ENCODE results near the gene CCR5AS.

Gene CCR5AS

GRCh38 chr3:46380471-46381221 lies 26.2 kb downstream of the CCR5AS start:
- no peak for DNase-seq (ENCODE audit: low read depth in 2 of 2)

- peak in 1 of 2 donors; percentile 45 for DNase-seq (ENCODE audit: low read depth in 2 of 2)
Measured at GRCh38 chr3:46378426-46378942, 28.4 kb downstream of the CCR5AS start.

GRCh38 chr3:46375814-46376213 lies 31.1 kb downstream of the CCR5AS start:
- DNase-seq (ENCODE audit: low read depth in 2 of 2) = no peak

- no peak for DNase-seq (ENCODE audit: low read depth in 2 of 2)
Measured at GRCh38 chr3:46375218-46375617, 31.6 kb downstream of the CCR5AS start.

GRCh38 chr3:46374755-46375154 lies 32.1 kb downstream of the CCR5AS start:
- no peak for DNase-seq (ENCODE audit: low read depth in 2 of 2)

- no peak for DNase-seq (ENCODE audit: low read depth in 2 of 2)
Measured at GRCh38 chr3:46372492-46373359, 34.1 kb downstream of the CCR5AS start.

- DNase-seq (ENCODE audit: low read depth in 2 of 2) = no peak
Measured at GRCh38 chr3:46371519-46372340, 35.1 kb downstream of the CCR5AS start.

- DNase-seq (ENCODE audit: low read depth in 2 of 2) = no peak
Measured at GRCh38 chr3:46370839-46371518, 35.9 kb downstream of the CCR5AS start, which contains the start of gene CCR5. Gene CCR5, plus strand, starts transcription at chr3:46370946. Its CDS starts 1,957 bp downstream, at chr3:46372903.

- no peak for DNase-seq (ENCODE audit: low read depth in 2 of 2)
Measured at GRCh38 chr3:46369675-46370132, 37.2 kb downstream of the CCR5AS start.

- DNase-seq (ENCODE audit: low read depth in 2 of 2) = no peak
Measured at GRCh38 chr3:46369151-46369550, 37.7 kb downstream of the CCR5AS start.

GRCh38 chr3:46368569-46368968 lies 38.3 kb downstream of the CCR5AS start:
- DNase-seq (ENCODE audit: low read depth in 2 of 2) = peak; percentile 10 to 16

- no peak for DNase-seq (ENCODE audit: low read depth in 2 of 2)
Measured at GRCh38 chr3:46367811-46368210, 39.1 kb downstream of the CCR5AS start.

- DNase-seq (ENCODE audit: low read depth in 2 of 2) = no peak
Measured at GRCh38 chr3:46365737-46366524, 40.9 kb downstream of the CCR5AS start.

GRCh38 chr3:46365041-46365440 lies 41.8 kb downstream of the CCR5AS start:
- no peak for DNase-seq (ENCODE audit: low read depth in 2 of 2)

- DNase-seq (ENCODE audit: low read depth in 2 of 2) = no peak
Measured at GRCh38 chr3:46361408-46362283, 45.2 kb downstream of the CCR5AS start.

GRCh38 chr3:46360907-46361306 lies 46.0 kb downstream of the CCR5AS start:
- DNase-seq (ENCODE audit: low read depth in 2 of 2) = no peak

- no peak for DNase-seq (ENCODE audit: low read depth in 2 of 2)
Measured at GRCh38 chr3:46359733-46360493, 47.0 kb downstream of the CCR5AS start.

- DNase-seq (ENCODE audit: low read depth in 2 of 2) = no peak
Measured at GRCh38 chr3:46358466-46358865, 48.4 kb downstream of the CCR5AS start.

Measured in stimulated activated CD4-positive, alpha-beta T cell treated with anti-CD3 and anti-CD28 coated beads, Interleukin-1b, Interleukin-23, amount 100 ng/mL, for 1 hour (primary cell).